Adrenal gland (tissue), 12 donors: ENCODE results near the gene FCHSD2. TPM values are rescaled to one million over a fixed set of nuclear protein-coding genes. Genes with fewer than 3 reads are reported as not detected.

Source experiments
- DNase-seq, 7 donors: peaks; one replicate each; pipeline ENCODE4 v3.0.0-alpha.2; 2019 to 2020
- H3K27ac ChIP-seq, 5 donors: fragments of 200-600 bp; sonication (generic) in 4 of 5; 1 replicate in 3 of 5; 2 replicates in 2 of 5; pipeline versions ENCODE4 v1.5.1 to v1.8.0; 2016 to 2020; ENCODE audit warnings: mild to moderate bottlenecking in 1 of 5
- H3K27me3 ChIP-seq: fragments of 200-600 bp; 2 replicates; pipeline ENCODE4 v1.8.0; 2021
- H3K36me3 ChIP-seq, 2 donors: fragments of 200-600 bp; replicated peaks in 1 of 2; 1 replicate in 1 of 2; 2 replicates in 1 of 2; pipeline versions ENCODE4 v1.5.1 to v1.8.0; 2018 to 2022
- H3K4me1 ChIP-seq, 2 donors: fragments of 200-600 bp; replicated peaks in 1 of 2; 1 replicate in 1 of 2; 2 replicates in 1 of 2; pipeline versions ENCODE4 v1.5.1 to v1.8.0; 2018 to 2021
- H3K4me3 ChIP-seq, 4 donors: fragments of 200-600 bp; sonication (generic) in 3 of 4; one replicate each; pipeline ENCODE4 v1.5.1; 2016 to 2018
- H3K9me3 ChIP-seq, 3 donors: fragments of 200-600 bp; sonication (generic) in 1 of 3; replicated peaks in 1 of 3; 1 replicate in 2 of 3; 2 replicates in 1 of 3; pipeline versions ENCODE4 v1.5.1 to v1.8.0; 2016 to 2021
- CTCF ChIP-seq, 6 experiments: fragments of 450-650 bp in 4 of 6; fragments of 200-600 bp in 2 of 6; sonication (generic) in 1 of 6; IDR thresholded peaks; 1 replicate in 5 of 6; 2 replicates in 1 of 6; pipeline versions ENCODE4 v1.5.1 to v1.8.0; 2016 to 2021; ENCODE audit warnings: antibody characterized with exemption in 6 of 6, mild to moderate bottlenecking in 2 of 6, moderate library complexity in 1 of 6
- POLR2A ChIP-seq, 2 donors: fragments of 450-650 bp; IDR thresholded peaks; one replicate each; pipeline ENCODE4 v1.6.1; 2017; ENCODE audit warnings: antibody characterized with exemption in 2 of 2, mild to moderate bottlenecking in 2 of 2, moderate library complexity in 1 of 2
- WGBS, 4 donors: extraction: QIAGEN DNeasy Blood & Tissue Kit in 2 of 4; methylation state at CpG; one replicate each; pipeline versions ENCODE4 v1.1.5 to v1.1.7; 2013 to 2017; 5-methylcytosine and 5-hydroxymethylcytosine counted together
- intact Hi-C, 2 donors: fragments of 100-400 bp; cut with DNase I; formaldehyde crosslinking; loops; one replicate each; pipeline versions ENCODE4 v1.14.1 to v1.15.0; 2022 to 2023
- polyA plus RNA-seq, 3 donors: library from polyadenylated mRNA; stranded (reverse); fragments of 200-250 nt in 2 of 3; fragments of 350-450 nt in 1 of 3; fragmentation: Illumina TruSeq in 1 of 3; extraction: RNeasy Lipid Tissue Mini Kit (QIAGEN cat#74804) in 1 of 3; gene quantifications; one replicate each; pipeline ENCODE4 v1.2.3, GENCODE V29; 2013 to 2014
- total RNA-seq, 9 donors: library from RNA; depleted of rRNA in 4 of 9; stranded (reverse); fragments of >200 nt in 4 of 9; fragments of 120-200 nt in 1 of 9; fragmentation: NEBNext Ultra II Directional in 1 of 9; extraction: Animal tissue kit (Norgen Biotek cat#: 25700) in 1 of 9; gene quantifications; one replicate each; pipeline versions ENCODE4 v1.1.0 to v1.2.4, GENCODE V29; 2013 to 2023
- donor health status: healthy with polysubstance abuse.
- donor health status: Bipolar disorder and iron deficiency.
- donor health status: DM: yes; HTN: yes; CAD: no.
- donor health status: DM: no; HTN: no; CAD: no.
- donor health status: DM: no; HTN: no; CAD: no.
- donor health status: DM: yes; HTN: yes; CAD: no.

FCHSD2 gene
- total and polyA plus RNA-seq, 12 donors: 14.6 to 67.2 (median 32.7) TPM

DNA sequence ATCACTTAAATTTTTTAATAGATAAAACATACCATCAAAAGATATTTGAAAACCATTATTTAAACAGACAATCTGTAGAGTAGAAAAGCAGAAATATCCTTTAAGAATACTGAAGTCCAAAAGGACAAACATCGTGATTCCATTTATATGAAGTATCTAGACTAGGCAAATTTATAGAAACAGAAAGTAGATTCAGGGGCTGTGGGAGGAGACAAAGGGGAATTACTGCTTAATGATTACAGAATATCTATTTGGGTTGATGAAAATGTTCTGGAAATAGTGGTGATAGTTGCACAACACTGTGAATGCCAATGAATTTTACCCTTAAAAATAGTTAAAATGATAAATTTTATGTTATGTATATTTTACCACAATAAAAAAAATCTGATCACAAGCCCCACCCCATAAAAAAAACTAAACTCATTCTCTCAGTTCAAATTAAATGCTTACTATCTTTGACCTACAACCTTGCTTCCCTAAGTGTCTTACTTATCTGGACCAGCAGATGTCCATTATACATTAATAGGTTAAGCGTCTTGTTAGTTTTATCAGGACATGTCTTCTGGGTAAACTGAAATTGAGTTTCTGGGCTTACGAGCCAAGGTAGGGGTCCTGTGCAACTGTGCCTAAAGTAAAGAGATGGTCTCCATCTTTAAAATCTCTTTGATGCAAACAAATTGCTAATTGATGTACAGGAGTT is 86.3 kb downstream of the FCHSD2 start:
- no peak overlapping the region for H3K4me3 ChIP-seq
- no peaks in the 10 kb centered on the region for H3K9me3 ChIP-seq
- no peaks in the 10 kb centered on the region for H3K36me3 ChIP-seq
- WGBS, 4 donors: 74 to 90% (median 83%) methylated on average over 3 of the region's 3 CpGs
- no peak for DNase-seq
- intact Hi-C loops: no loop called here
- no peak overlapping the region for H3K27ac ChIP-seq
- TF ChIP-seq POLR2A (IDR thresholded peaks at IDR 0.05) (no peak), CTCF (IDR thresholded peaks at IDR 0.05) (no peak)
- H3K27me3 ChIP-seq: no peaks in the 10 kb centered on the region
- H3K4me1 ChIP-seq: peaks cover 13 to 20% of the 10 kb centered on the region in 2 donors

GRCh38 chr11:73055002-73055401 is 87.1 kb downstream of the FCHSD2 start:
- intact Hi-C loops: no loop called here
- H3K4me1 ChIP-seq: peaks cover 11 to 15% of the 10 kb centered on the region in 2 donors
- no peaks in the 10 kb centered on the region for H3K27me3 ChIP-seq
- WGBS, 4 donors: 89 to 91% (median 90%) methylated on average over 5 of the region's 5 CpGs
- no peak overlapping the region for H3K27ac ChIP-seq
- no peak for DNase-seq
- TF ChIP-seq POLR2A (IDR thresholded peaks at IDR 0.05) (no peak), CTCF (IDR thresholded peaks at IDR 0.05) (no peak)
- no peak overlapping the region for H3K4me3 ChIP-seq
- H3K36me3 ChIP-seq: no peaks in the 10 kb centered on the region
- no peaks in the 10 kb centered on the region for H3K9me3 ChIP-seq

DNA sequence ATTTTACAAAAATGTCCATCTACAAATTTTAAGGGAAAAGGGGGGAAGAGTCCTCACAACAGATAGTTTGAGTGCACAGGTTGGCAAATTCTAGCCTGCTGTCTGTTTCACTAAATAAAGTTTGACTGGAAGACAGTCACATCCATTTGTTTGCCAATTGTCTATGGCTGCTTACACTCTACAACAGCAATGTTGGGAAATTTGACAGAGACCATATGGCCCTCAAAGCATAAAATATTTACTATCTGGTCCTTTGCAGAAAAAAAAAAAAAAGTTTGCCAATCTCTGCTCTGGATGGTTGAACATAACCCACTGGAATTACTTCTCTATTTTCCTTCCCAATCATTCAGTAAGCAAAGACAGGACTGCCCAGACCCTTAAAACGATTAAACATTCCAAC is 88.2 kb downstream of the FCHSD2 start:
- Histone ChIP-seq H3K27me3 (no peaks in the 10 kb centered on the region), H3K4me3 (no peak overlapping the region), H3K27ac (no peak overlapping the region), H3K36me3 (no peaks in the 10 kb centered on the region), H3K4me1 (peaks cover under 1 to 9% of the 10 kb centered on the region in 2 donors), H3K9me3 (no peaks in the 10 kb centered on the region)
- WGBS, 4 donors: 72 to 84% (median 79%) methylated on average over 1 of the region's 1 CpG
- intact Hi-C loops: no loop called here
- no peak for DNase-seq
- TF ChIP-seq POLR2A (IDR thresholded peaks at IDR 0.05) (no peak), CTCF (IDR thresholded peaks at IDR 0.05) (no peak)

- Histone ChIP-seq H3K27ac (peak overlapping the region in 1 of 5 donors; percentile 69), H3K4me3 (no peak overlapping the region), H3K36me3 (no peaks in the 10 kb centered on the region), H3K27me3 (no peaks in the 10 kb centered on the region), H3K9me3 (no peaks in the 10 kb centered on the region), H3K4me1 (peaks cover 0 to 23% of the 10 kb centered on the region in 2 donors)
- no peak for DNase-seq
- intact Hi-C loops: no loop called here
- TF ChIP-seq CTCF (IDR thresholded peaks at IDR 0.05) (no peak), POLR2A (IDR thresholded peaks at IDR 0.05) (no peak)
- 80 to 93% (median 88%) methylated on average over 3 of the region's 3 CpGs for WGBS, 4 donors
Observed at GRCh38 chr11:73048446-73048845, 93.7 kb downstream of the FCHSD2 start.
